ENCODE data around the gene PTGES. TPM values are rescaled to one million over a fixed set of nuclear protein-coding genes. Genes with fewer than 3 reads are reported as not detected.
A peak's percentile ranks its signal among the peaks of the same experiment; 100 is the strongest.
"Not testable (repeated sequence)": the region's sequence is repeated elsewhere in the genome, so short reads cannot be mapped to it uniquely, and the experiment has no call there.

Gene PTGES, protein sequence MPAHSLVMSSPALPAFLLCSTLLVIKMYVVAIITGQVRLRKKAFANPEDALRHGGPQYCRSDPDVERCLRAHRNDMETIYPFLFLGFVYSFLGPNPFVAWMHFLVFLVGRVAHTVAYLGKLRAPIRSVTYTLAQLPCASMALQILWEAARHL
- total RNA-seq (not detected), polyA plus RNA-seq (under 1 TPM in 1 of 4 donors, not detected in 3; 0.17 TPM)

GRCh38 chr9:129752900-129753729 is at the start of gene PTGES:
Gene PTGES (minus strand): TSS chr9:129753042. CDS start chr9:129753012, 30 bp downstream.
- no peaks in the 10 kb centered on the region for H3K36me3 Mint-ChIP-seq
- no peaks in the 10 kb centered on the region for H3K27me3 ChIP-seq (ENCODE audit: control insufficient read depth, insufficient read depth, low read length)
- peak in 2 of 3 donors; percentile 15 to 49 for DNase-seq
- H3K27ac ChIP-seq (ENCODE audit: insufficient read depth, low read length, poor library complexity, severe bottlenecking): no peak within 1 kb of the TSS
- H3K27me3 Mint-ChIP-seq: peaks cover 31% of the 10 kb centered on the region
- no peaks in the 10 kb centered on the region for H3K9me3 Mint-ChIP-seq
- H3K4me3 Mint-ChIP-seq: peak within 1 kb of the TSS in 1 of 4 donors; percentile 19
- H3K4me1 Mint-ChIP-seq: peaks cover 0 to 21% (median 10%) of the 10 kb centered on the region in 4 donors
- ATAC-seq (ENCODE audit: low read depth in 2 of 2): peak in 1 of 2 donors; percentile 59
- peak within 1 kb of the TSS in 1 of 3 donors; percentile 32 for H3K27ac Mint-ChIP-seq
- H3K36me3 ChIP-seq (ENCODE audit: control insufficient read depth, insufficient read depth, low read length): no peaks in the 10 kb centered on the region
- peaks cover 11% of the 10 kb centered on the region for H3K4me1 ChIP-seq (ENCODE audit: control insufficient read depth, insufficient read depth, low read length, poor library complexity, severe bottlenecking)
- H3K4me3 ChIP-seq (ENCODE audit: low read depth, low read length): no peak within 1 kb of the TSS
- no peaks in the 10 kb centered on the region for H3K9me3 ChIP-seq (ENCODE audit: control insufficient read depth in 2 of 2, low read length in 2 of 2)

GRCh38 chr9:129801504-129801903 is 48.7 kb upstream of the PTGES start:
- no peak for DNase-seq
- Mint-ChIP-seq H3K36me3 (peaks cover 10% of the 10 kb centered on the region), H3K27ac (peak overlapping the region in 1 of 3 donors; percentile 80), H3K9me3 (no peaks in the 10 kb centered on the region), H3K27me3 (peaks cover 5% of the 10 kb centered on the region), H3K4me1 (peaks cover 0 to 26% (median 17%) of the 10 kb centered on the region in 4 donors), H3K4me3 (peak overlapping the region in 3 of 4 donors; percentile 69 to 95 (median 74))
- H3K4me3 ChIP-seq (ENCODE audit: low read depth, low read length): no peak overlapping the region
- no peaks in the 10 kb centered on the region for H3K36me3 ChIP-seq (ENCODE audit: control insufficient read depth, insufficient read depth, low read length)
- no peak overlapping the region for H3K27ac ChIP-seq (ENCODE audit: insufficient read depth, low read length, poor library complexity, severe bottlenecking)
- H3K27me3 ChIP-seq (ENCODE audit: control insufficient read depth, insufficient read depth, low read length): no peaks in the 10 kb centered on the region
- peaks cover 11% of the 10 kb centered on the region for H3K4me1 ChIP-seq (ENCODE audit: control insufficient read depth, insufficient read depth, low read length, poor library complexity, severe bottlenecking)
- ATAC-seq (ENCODE audit: low read depth in 2 of 2): no peak
- H3K9me3 ChIP-seq (ENCODE audit: control insufficient read depth in 2 of 2, low read length in 2 of 2): no peaks in the 10 kb centered on the region

DNA sequence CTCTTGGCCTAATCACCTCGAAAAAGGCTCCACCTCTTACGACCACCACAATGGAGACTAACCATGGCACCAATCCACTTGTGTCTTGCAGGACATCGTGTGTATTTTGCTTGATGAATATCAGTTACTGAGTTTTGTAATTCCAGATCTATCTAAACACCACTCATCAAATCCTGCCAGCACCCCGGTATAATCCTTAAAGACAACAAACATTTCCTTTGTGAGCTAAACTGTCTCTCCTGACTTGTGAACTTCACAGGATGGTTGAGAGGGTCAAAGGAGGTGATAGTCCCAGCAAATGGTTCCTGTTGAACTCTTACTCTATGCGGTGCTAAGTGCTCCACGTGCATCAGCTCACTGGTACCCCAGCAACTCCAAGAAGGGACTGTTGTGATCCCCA is 46.1 kb upstream of the PTGES start:
- H3K27ac ChIP-seq (ENCODE audit: insufficient read depth, low read length, poor library complexity, severe bottlenecking): no peak overlapping the region
- no peak overlapping the region for H3K4me3 Mint-ChIP-seq
- peaks cover 0 to 9% (median 3%) of the 10 kb centered on the region in 4 donors for H3K4me1 Mint-ChIP-seq
- no peak overlapping the region for H3K27ac Mint-ChIP-seq
- H3K27me3 ChIP-seq (ENCODE audit: control insufficient read depth, insufficient read depth, low read length): no peaks in the 10 kb centered on the region
- no peaks in the 10 kb centered on the region for H3K9me3 ChIP-seq (ENCODE audit: control insufficient read depth in 2 of 2, low read length in 2 of 2)
- H3K9me3 Mint-ChIP-seq: no peaks in the 10 kb centered on the region
- ATAC-seq (ENCODE audit: low read depth in 2 of 2) (no peak), DNase-seq (no peak)
- no peaks in the 10 kb centered on the region for H3K36me3 Mint-ChIP-seq
- peaks cover 5% of the 10 kb centered on the region for H3K4me1 ChIP-seq (ENCODE audit: control insufficient read depth, insufficient read depth, low read length, poor library complexity, severe bottlenecking)
- H3K27me3 Mint-ChIP-seq: peaks cover 5% of the 10 kb centered on the region
- no peak overlapping the region for H3K4me3 ChIP-seq (ENCODE audit: low read depth, low read length)
- H3K36me3 ChIP-seq (ENCODE audit: control insufficient read depth, insufficient read depth, low read length): no peaks in the 10 kb centered on the region

DNA sequence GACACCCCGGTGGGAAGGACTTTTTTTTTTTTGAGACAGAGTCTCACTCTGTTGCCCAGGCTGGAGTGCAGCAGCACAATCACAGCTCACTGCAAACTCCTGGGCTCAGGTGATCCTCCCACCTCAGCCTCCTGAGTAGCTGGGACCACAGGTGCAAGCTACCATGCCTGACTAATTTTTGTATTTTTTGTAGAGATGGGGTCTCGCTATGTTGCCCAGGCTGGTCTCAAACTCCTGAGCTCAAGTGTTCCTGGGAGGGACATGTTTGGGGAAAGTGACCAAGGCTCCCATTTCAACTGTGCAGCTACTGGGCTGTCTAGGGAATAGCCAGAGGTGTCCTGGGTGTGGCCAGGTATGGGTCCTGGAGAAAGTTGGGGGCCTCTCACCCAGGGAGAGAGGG is 43.2 kb upstream of the PTGES start:
- not testable (repeated sequence) for H3K4me3 Mint-ChIP-seq; DNase-seq; H3K4me1 ChIP-seq (ENCODE audit: control insufficient read depth, insufficient read depth, low read length, poor library complexity, severe bottlenecking); H3K9me3 Mint-ChIP-seq; H3K36me3 ChIP-seq (ENCODE audit: control insufficient read depth, insufficient read depth, low read length); ATAC-seq (ENCODE audit: low read depth in 2 of 2); H3K4me3 ChIP-seq (ENCODE audit: low read depth, low read length); H3K36me3 Mint-ChIP-seq; H3K9me3 ChIP-seq (ENCODE audit: control insufficient read depth in 2 of 2, low read length in 2 of 2); H3K27me3 ChIP-seq (ENCODE audit: control insufficient read depth, insufficient read depth, low read length); H3K27me3 Mint-ChIP-seq; H3K27ac ChIP-seq (ENCODE audit: insufficient read depth, low read length, poor library complexity, severe bottlenecking); H3K4me1 Mint-ChIP-seq
- peak overlapping the region in 1 of 3 donors; percentile 59 for H3K27ac Mint-ChIP-seq

DNA sequence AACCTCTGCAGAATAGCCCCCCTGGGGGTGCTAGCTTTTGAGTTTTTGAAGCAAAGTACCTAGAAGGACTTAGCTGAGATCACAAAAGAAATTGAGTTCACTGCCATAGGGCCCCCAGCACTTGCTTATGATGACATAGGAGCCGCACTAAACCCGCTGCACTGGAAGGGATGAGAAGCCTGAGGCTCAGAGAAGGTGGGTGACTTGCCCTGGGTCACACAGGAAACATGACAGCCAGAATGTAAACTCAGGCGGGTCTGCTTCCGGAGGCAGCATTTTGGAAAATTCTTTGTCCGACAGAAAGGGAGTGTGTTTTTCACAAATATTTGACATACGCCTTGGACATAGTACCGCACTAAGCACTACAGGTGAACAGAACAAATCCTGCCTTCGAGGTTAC is 41.7 kb upstream of the PTGES start:
- Histone ChIP-seq H3K27me3 (ENCODE audit: control insufficient read depth, insufficient read depth, low read length) (no peaks in the 10 kb centered on the region), H3K4me3 (ENCODE audit: low read depth, low read length) (no peak overlapping the region), H3K36me3 (ENCODE audit: control insufficient read depth, insufficient read depth, low read length) (no peaks in the 10 kb centered on the region), H3K4me1 (ENCODE audit: control insufficient read depth, insufficient read depth, low read length, poor library complexity, severe bottlenecking) (peaks cover 7% of the 10 kb centered on the region), H3K9me3 (ENCODE audit: control insufficient read depth in 2 of 2, low read length in 2 of 2) (no peaks in the 10 kb centered on the region), H3K27ac (ENCODE audit: insufficient read depth, low read length, poor library complexity, severe bottlenecking) (no peak overlapping the region)
- Mint-ChIP-seq H3K9me3 (no peaks in the 10 kb centered on the region), H3K4me1 (peaks cover 0 to 11% (median 3%) of the 10 kb centered on the region in 4 donors), H3K27ac (no peak overlapping the region), H3K4me3 (no peak overlapping the region), H3K27me3 (peaks cover 11% of the 10 kb centered on the region), H3K36me3 (no peaks in the 10 kb centered on the region)
- DNase-seq (no peak), ATAC-seq (ENCODE audit: low read depth in 2 of 2) (no peak)

DNA sequence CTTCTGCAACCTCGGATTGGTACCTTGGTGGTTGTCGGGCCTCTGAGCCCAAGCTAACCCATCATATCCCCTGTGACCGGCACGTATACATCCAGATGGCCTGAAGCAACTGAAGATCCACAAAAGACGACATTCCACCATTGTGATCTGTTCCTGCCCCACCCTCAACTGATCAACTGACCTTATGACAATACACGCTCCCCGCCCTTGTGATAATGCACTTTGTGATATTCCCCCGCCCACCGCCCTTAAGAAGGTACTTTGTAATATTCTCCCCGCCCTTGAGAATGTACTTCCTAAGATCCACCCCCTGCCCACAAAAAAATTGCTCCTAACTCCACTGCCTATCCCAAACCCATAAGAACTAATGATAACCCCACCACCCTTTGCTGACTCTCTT is 33.6 kb upstream of the PTGES start:
- H3K4me3 Mint-ChIP-seq: no peak overlapping the region

DNA sequence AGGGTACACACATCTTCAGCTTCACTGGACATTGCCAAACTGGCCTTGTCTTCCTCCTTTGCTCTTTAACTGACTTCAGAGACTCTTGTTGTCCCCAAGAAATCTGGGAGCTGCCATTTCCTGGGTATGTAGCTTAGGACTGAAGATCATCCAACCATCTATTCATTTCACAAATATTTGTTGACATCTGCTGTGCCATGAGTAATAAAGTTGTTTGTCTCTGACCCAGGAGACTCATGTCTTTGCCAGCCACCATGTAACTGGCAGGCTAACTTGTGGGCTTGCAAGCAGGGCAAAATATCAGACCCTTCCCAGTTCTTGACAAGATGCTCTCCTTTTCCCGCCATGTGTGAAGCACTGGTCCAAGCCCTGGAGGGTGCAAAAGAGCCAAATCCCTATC is 33.0 kb upstream of the PTGES start:
- ATAC-seq (ENCODE audit: low read depth in 2 of 2) (no peak), DNase-seq (no peak)
- Mint-ChIP-seq H3K4me1 (peaks cover 3 to 17% (median 7%) of the 10 kb centered on the region in 4 donors), H3K36me3 (no peaks in the 10 kb centered on the region), H3K27me3 (peaks cover 26% of the 10 kb centered on the region), H3K27ac (no peak overlapping the region), H3K4me3 (no peak overlapping the region), H3K9me3 (no peaks in the 10 kb centered on the region)
- H3K36me3 ChIP-seq (ENCODE audit: control insufficient read depth, insufficient read depth, low read length): no peaks in the 10 kb centered on the region
- H3K4me3 ChIP-seq (ENCODE audit: low read depth, low read length): no peak overlapping the region
- peaks cover 7% of the 10 kb centered on the region for H3K4me1 ChIP-seq (ENCODE audit: control insufficient read depth, insufficient read depth, low read length, poor library complexity, severe bottlenecking)
- no peaks in the 10 kb centered on the region for H3K9me3 ChIP-seq (ENCODE audit: control insufficient read depth in 2 of 2, low read length in 2 of 2)
- no peak overlapping the region for H3K27ac ChIP-seq (ENCODE audit: insufficient read depth, low read length, poor library complexity, severe bottlenecking)
- H3K27me3 ChIP-seq (ENCODE audit: control insufficient read depth, insufficient read depth, low read length): no peaks in the 10 kb centered on the region

More for the DNA sequence above, 33.6 kb upstream of the PTGES start:
- Histone ChIP-seq H3K4me1 (ENCODE audit: control insufficient read depth, insufficient read depth, low read length, poor library complexity, severe bottlenecking) (peaks cover 7% of the 10 kb centered on the region), H3K27me3 (ENCODE audit: control insufficient read depth, insufficient read depth, low read length) (no peaks in the 10 kb centered on the region), H3K9me3 (ENCODE audit: control insufficient read depth in 2 of 2, low read length in 2 of 2) (no peaks in the 10 kb centered on the region), H3K4me3 (ENCODE audit: low read depth, low read length) (no peak overlapping the region), H3K36me3 (ENCODE audit: control insufficient read depth, insufficient read depth, low read length) (no peaks in the 10 kb centered on the region), H3K27ac (ENCODE audit: insufficient read depth, low read length, poor library complexity, severe bottlenecking) (no peak overlapping the region)
- Mint-ChIP-seq H3K27ac (no peak overlapping the region), H3K36me3 (no peaks in the 10 kb centered on the region), H3K27me3 (peaks cover 26% of the 10 kb centered on the region), H3K9me3 (no peaks in the 10 kb centered on the region), H3K4me1 (peaks cover 3 to 17% (median 7%) of the 10 kb centered on the region in 4 donors)
- DNase-seq (no peak), ATAC-seq (ENCODE audit: low read depth in 2 of 2) (no peak)
